WTC11 (cell line): ENCODE data around the gene OMG. TPM values are rescaled to one million over a fixed set of nuclear protein-coding genes. Genes with fewer than 3 reads are reported as not detected.

Source experiments
- ATAC-seq: fragments of 200-7000 bp; cut with Tn5 transposase; 2 replicates; pipeline ENCODE4 v1.10.0; 2021; ENCODE audit warnings: mild to moderate bottlenecking, moderate library complexity
- CTCF ChIA-PET: fragments of 300-600 bp; sonication (Branson Sonifier 250); formaldehyde crosslinking; loops from one replicate; lab custom pipeline; 2021; ENCODE audit warnings: antibody characterized with exemption; lab: Charles Lee
- POLR2A ChIA-PET: fragments of 350-600 bp; sonication (Branson Sonifier 250); formaldehyde crosslinking; loops from one replicate; lab custom pipeline; 2021; ENCODE audit warnings: antibody characterized with exemption; lab: Charles Lee
- DNase-seq: peaks from one replicate; pipeline ENCODE4 v3.0.0; 2021; ENCODE audit warnings: low spot score
- H3K27ac Mint-ChIP-seq: 2 replicates; pipeline ENCODE4 v1.8.0; 2021; ENCODE audit warnings: mixed read lengths
- H3K27me3 Mint-ChIP-seq: 2 replicates; pipeline ENCODE4 v1.8.0; 2021; ENCODE audit warnings: low read depth, mild to moderate bottlenecking, moderate library complexity, mixed read lengths
- H3K36me3 Mint-ChIP-seq: 2 replicates; pipeline ENCODE4 v1.8.0; 2021; ENCODE audit warnings: mixed read lengths
- H3K4me1 Mint-ChIP-seq: 2 replicates; pipeline ENCODE4 v1.8.0; 2022; ENCODE audit warnings: mixed read lengths
- H3K4me3 Mint-ChIP-seq: 2 replicates; pipeline ENCODE4 v1.8.0; 2021; ENCODE audit warnings: mild to moderate bottlenecking, moderate library complexity, mixed read lengths
- H3K9me3 Mint-ChIP-seq: 2 replicates; pipeline ENCODE4 v1.8.0; 2021; ENCODE audit warnings: mixed read lengths
- ATF1 ChIP-seq: sonication (generic); formaldehyde crosslinking; IDR thresholded peaks from 2 replicates; pipeline ENCODE4 v1.8.1; 2023; ENCODE audit warnings: mild to moderate bottlenecking, moderate library complexity, missing genetic modification reagents
- EMX1 ChIP-seq: fragments of 250-450 bp; sonication (Bioruptor Pico); IDR thresholded peaks from 2 replicates; pipeline ENCODE4 v1.8.0; 2021; ENCODE audit warnings: mild to moderate bottlenecking
- GABPB1 ChIP-seq: sonication (generic); formaldehyde crosslinking; IDR thresholded peaks from 2 replicates; pipeline ENCODE4 v1.8.1; 2023; ENCODE audit warnings: mild to moderate bottlenecking, missing genetic modification reagents
- NR1H2 ChIP-seq: sonication (generic); formaldehyde crosslinking; IDR thresholded peaks from 2 replicates; pipeline ENCODE4 v1.9.0; 2021; ENCODE audit warnings: mild to moderate bottlenecking, moderate library complexity, missing genetic modification reagents
- SP1 ChIP-seq: sonication (generic); formaldehyde crosslinking; conservative IDR thresholded peaks from 2 replicates; pipeline ENCODE4 v1.8.1; 2022; ENCODE audit warnings: missing genetic modification reagents
- ZBTB21 ChIP-seq: sonication (generic); formaldehyde crosslinking; IDR thresholded peaks from 2 replicates; pipeline ENCODE4 v1.8.1; 2023; ENCODE audit warnings: mild to moderate bottlenecking, missing genetic modification reagents, borderline replicate concordance
- ZNF263 ChIP-seq: sonication (generic); formaldehyde crosslinking; IDR thresholded peaks from 2 replicates; pipeline ENCODE4 v1.8.1; 2022; ENCODE audit warnings: low read depth, mild to moderate bottlenecking, moderate library complexity, missing genetic modification reagents
- ZNF671 ChIP-seq: fragments of 250-450 bp; sonication (Bioruptor Pico); IDR thresholded peaks from 2 replicates; pipeline ENCODE4 v1.8.0; 2021; ENCODE audit warnings: mild to moderate bottlenecking
- total RNA-seq: library from RNA; stranded (reverse); gene quantifications from 3 replicates; pipeline ENCODE4 v1.2.3, GENCODE V29; 2021
- TF ChIP-seq, protein P1 (sequence below): fragments of 250-450 bp; sonication (Bioruptor Pico); IDR thresholded peaks from 2 replicates; pipeline ENCODE4 v2.1.2; 2022; ENCODE audit warnings: mild to moderate bottlenecking, moderate library complexity
- TF ChIP-seq, protein P2 (sequence below): fragments of 250-450 bp; sonication (Bioruptor Pico); IDR thresholded peaks from 2 replicates; pipeline ENCODE4 v1.9.0; 2021; ENCODE audit warnings: mild to moderate bottlenecking, borderline replicate concordance
- TF ChIP-seq, protein P3 (sequence below): sonication (generic); formaldehyde crosslinking; IDR thresholded peaks from 2 replicates; pipeline ENCODE4 v1.8.1; 2022; ENCODE audit warnings: low read depth, missing genetic modification reagents, borderline replicate concordance
- TF ChIP-seq, protein P4 (sequence below): sonication (generic); formaldehyde crosslinking; IDR thresholded peaks from 2 replicates; pipeline ENCODE4 v1.8.1; 2023; ENCODE audit warnings: mild to moderate bottlenecking, missing genetic modification reagents, moderate library complexity
- TF ChIP-seq, protein P5 (sequence below): sonication (generic); formaldehyde crosslinking; IDR thresholded peaks from 2 replicates; pipeline ENCODE4 v1.8.0; 2022; ENCODE audit warnings: mild to moderate bottlenecking, missing genetic modification reagents

Gene OMG
- total RNA-seq, 1 experiment from 2014 or later: not detected

DNA sequence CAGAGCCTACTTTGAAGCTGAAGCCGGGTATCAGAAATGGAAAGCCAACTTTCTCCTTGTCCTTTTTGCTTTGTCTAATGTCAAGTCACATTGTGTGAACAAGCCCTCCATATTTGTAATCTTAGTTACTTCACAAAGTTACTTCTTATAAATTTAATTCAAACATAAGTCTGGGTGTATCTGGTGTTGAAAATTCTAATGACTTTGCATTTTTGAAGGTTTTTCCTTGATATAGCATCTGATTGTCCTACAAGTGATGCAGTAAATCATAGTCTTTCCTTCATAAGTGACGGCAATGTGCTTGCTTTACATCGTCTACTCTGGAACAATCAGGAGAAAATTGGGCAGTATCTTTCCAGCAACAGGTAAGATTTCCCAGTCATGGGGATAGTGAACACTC is 36.9 kb downstream of the OMG start (continued):
- TF ChIP-seq, protein P1, sequence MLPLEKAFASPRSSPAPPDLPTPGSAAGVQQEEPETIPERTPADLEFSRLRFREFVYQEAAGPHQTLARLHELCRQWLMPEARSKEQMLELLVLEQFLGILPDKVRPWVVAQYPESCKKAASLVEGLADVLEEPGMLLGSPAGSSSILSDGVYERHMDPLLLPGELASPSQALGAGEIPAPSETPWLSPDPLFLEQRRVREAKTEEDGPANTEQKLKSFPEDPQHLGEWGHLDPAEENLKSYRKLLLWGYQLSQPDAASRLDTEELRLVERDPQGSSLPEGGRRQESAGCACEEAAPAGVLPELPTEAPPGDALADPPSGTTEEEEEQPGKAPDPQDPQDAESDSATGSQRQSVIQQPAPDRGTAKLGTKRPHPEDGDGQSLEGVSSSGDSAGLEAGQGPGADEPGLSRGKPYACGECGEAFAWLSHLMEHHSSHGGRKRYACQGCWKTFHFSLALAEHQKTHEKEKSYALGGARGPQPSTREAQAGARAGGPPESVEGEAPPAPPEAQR (CRISPR knock-in tag): no peak
- TF ChIP-seq ZNF263 (CRISPR knock-in tag) (no peak), EMX1 (CRISPR knock-in tag) (no peak), SP1 (no peak)
- TF ChIP-seq, protein P2, sequence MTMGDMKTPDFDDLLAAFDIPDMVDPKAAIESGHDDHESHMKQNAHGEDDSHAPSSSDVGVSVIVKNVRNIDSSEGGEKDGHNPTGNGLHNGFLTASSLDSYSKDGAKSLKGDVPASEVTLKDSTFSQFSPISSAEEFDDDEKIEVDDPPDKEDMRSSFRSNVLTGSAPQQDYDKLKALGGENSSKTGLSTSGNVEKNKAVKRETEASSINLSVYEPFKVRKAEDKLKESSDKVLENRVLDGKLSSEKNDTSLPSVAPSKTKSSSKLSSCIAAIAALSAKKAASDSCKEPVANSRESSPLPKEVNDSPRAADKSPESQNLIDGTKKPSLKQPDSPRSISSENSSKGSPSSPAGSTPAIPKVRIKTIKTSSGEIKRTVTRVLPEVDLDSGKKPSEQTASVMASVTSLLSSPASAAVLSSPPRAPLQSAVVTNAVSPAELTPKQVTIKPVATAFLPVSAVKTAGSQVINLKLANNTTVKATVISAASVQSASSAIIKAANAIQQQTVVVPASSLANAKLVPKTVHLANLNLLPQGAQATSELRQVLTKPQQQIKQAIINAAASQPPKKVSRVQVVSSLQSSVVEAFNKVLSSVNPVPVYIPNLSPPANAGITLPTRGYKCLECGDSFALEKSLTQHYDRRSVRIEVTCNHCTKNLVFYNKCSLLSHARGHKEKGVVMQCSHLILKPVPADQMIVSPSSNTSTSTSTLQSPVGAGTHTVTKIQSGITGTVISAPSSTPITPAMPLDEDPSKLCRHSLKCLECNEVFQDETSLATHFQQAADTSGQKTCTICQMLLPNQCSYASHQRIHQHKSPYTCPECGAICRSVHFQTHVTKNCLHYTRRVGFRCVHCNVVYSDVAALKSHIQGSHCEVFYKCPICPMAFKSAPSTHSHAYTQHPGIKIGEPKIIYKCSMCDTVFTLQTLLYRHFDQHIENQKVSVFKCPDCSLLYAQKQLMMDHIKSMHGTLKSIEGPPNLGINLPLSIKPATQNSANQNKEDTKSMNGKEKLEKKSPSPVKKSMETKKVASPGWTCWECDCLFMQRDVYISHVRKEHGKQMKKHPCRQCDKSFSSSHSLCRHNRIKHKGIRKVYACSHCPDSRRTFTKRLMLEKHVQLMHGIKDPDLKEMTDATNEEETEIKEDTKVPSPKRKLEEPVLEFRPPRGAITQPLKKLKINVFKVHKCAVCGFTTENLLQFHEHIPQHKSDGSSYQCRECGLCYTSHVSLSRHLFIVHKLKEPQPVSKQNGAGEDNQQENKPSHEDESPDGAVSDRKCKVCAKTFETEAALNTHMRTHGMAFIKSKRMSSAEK (CRISPR knock-in tag): no peak
- TF ChIP-seq, protein P3, sequence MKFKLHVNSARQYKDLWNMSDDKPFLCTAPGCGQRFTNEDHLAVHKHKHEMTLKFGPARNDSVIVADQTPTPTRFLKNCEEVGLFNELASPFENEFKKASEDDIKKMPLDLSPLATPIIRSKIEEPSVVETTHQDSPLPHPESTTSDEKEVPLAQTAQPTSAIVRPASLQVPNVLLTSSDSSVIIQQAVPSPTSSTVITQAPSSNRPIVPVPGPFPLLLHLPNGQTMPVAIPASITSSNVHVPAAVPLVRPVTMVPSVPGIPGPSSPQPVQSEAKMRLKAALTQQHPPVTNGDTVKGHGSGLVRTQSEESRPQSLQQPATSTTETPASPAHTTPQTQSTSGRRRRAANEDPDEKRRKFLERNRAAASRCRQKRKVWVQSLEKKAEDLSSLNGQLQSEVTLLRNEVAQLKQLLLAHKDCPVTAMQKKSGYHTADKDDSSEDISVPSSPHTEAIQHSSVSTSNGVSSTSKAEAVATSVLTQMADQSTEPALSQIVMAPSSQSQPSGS (CRISPR knock-in tag): no peak
- TF ChIP-seq, protein P4, sequence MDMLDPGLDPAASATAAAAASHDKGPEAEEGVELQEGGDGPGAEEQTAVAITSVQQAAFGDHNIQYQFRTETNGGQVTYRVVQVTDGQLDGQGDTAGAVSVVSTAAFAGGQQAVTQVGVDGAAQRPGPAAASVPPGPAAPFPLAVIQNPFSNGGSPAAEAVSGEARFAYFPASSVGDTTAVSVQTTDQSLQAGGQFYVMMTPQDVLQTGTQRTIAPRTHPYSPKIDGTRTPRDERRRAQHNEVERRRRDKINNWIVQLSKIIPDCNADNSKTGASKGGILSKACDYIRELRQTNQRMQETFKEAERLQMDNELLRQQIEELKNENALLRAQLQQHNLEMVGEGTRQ (CRISPR knock-in tag): no peak

DNA sequence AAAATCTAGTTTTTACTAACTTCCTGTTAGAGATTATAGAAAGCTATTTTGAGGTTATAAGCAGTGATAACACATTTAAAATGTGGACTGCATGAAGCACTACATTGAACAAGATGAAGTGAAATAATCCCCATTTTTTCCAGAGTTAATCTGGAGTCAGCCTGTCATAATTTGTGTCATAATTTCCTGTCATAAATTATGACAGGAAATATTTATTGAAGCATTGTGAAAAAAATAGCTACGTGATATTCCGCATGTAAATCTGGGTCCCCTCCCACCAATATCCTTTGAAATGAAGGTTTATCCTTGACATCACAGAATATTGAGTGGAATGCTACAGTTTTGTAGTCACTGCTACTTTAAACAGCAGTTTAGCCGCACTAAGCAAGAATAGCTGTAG is 40.1 kb downstream of the OMG start:
- no peaks in the 10 kb centered on the region for H3K9me3 Mint-ChIP-seq
- no peak overlapping the region for H3K4me3 Mint-ChIP-seq
- H3K27ac Mint-ChIP-seq: no peak overlapping the region
- no peaks in the 10 kb centered on the region for H3K4me1 Mint-ChIP-seq
- DNase-seq (no peak), ATAC-seq (no peak)
- no peaks in the 10 kb centered on the region for H3K27me3 Mint-ChIP-seq
- TF ChIP-seq, protein P5, sequence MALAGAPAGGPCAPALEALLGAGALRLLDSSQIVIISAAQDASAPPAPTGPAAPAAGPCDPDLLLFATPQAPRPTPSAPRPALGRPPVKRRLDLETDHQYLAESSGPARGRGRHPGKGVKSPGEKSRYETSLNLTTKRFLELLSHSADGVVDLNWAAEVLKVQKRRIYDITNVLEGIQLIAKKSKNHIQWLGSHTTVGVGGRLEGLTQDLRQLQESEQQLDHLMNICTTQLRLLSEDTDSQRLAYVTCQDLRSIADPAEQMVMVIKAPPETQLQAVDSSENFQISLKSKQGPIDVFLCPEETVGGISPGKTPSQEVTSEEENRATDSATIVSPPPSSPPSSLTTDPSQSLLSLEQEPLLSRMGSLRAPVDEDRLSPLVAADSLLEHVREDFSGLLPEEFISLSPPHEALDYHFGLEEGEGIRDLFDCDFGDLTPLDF (CRISPR knock-in tag): no peak
- no peak for TF ChIP-seq ZBTB21 (CRISPR knock-in tag)
- TF ChIP-seq SP1: no peak
- TF ChIP-seq ZNF671 (CRISPR knock-in tag): no peak
- TF ChIP-seq, protein P3 (CRISPR knock-in tag): no peak
- TF ChIP-seq ATF1 (CRISPR knock-in tag): no peak
- no peak for TF ChIP-seq GABPB1
- no peak for TF ChIP-seq NR1H2
- ChIA-PET CTCF (no interaction called here), POLR2A (no interaction called here)
- H3K36me3 Mint-ChIP-seq: peaks cover 4% of the 10 kb centered on the region; the same call in 1 of the 2 replicates
